Endothelial cell of umbilical vein (primary cell): ENCODE results near the gene CAPNS2. TPM values are rescaled to one million over a fixed set of nuclear protein-coding genes. Genes with fewer than 3 reads are reported as not detected.

Source experiments
- BruUV-seq: library from RNA; stranded (reverse); fragments of 400-500 nt; replicated peaks from 2 replicates; lab custom pipeline; 2021; lab: Mats Ljungman, UMichigan
- CTCF ChIA-PET: fragments of 300-600, 350-600 bp; sonication (Branson Sonifier 250); formaldehyde crosslinking; loops from one replicate; lab custom pipeline; 2021; ENCODE audit warnings: antibody characterized with exemption, inconsistent platforms; lab: Charles Lee
- POLR2A ChIA-PET: fragments of 300-600, 350-600 bp; sonication (Branson Sonifier 250); formaldehyde crosslinking; loops from one replicate; lab custom pipeline; 2021; ENCODE audit warnings: antibody characterized with exemption, inconsistent platforms; lab: Charles Lee
- DNase-seq: peaks from one replicate; pipeline ENCODE4 v3.0.0-alpha.2; 2011; ENCODE audit warnings: low read depth, low spot score
- FAIRE-seq: peaks from 2 replicates; lab custom pipeline; 2011; peaks lifted over from hg19 to GRCh38; lab: Jason Lieb, UNC
- H2AFZ ChIP-seq: 2 replicates; pipeline ENCODE4 v1.6.0; 2012; ENCODE audit warnings: low read depth, low read length, control low read depth, inconsistent platforms
- H3K27ac ChIP-seq: 2 replicates; pipeline ENCODE4 v1.5.1; 2011; ENCODE audit warnings: low read depth, mild to moderate bottlenecking, control low read depth, low read length, moderate library complexity; ENCODE audit not compliant: insufficient read depth
- H3K27me3 ChIP-seq, 2 experiments: 2 replicates each; pipeline versions ENCODE4 v1.6.0 to v1.6.1; 2011; ENCODE audit warnings: low read length in 2 of 2, mixed read lengths in 1 of 2; ENCODE audit not compliant: control insufficient read depth in 2 of 2, insufficient read depth in 2 of 2
- H3K36me3 ChIP-seq, 2 experiments: 2 replicates in 1 of 2; 3 replicates in 1 of 2; pipeline ENCODE4 v1.5.1; 2011; ENCODE audit warnings: low read length in 2 of 2, mild to moderate bottlenecking in 1 of 2, moderate library complexity in 1 of 2; ENCODE audit not compliant: control insufficient read depth in 2 of 2, insufficient read depth in 2 of 2; ENCODE audit errors: extremely low read depth in 1 of 2
- H3K4me1 ChIP-seq: 3 replicates; pipeline ENCODE4 v1.5.1; 2011; ENCODE audit warnings: mild to moderate bottlenecking, low read length; ENCODE audit not compliant: control insufficient read depth, insufficient read depth; ENCODE audit errors: extremely low read depth
- H3K4me2 ChIP-seq: 2 replicates; pipeline ENCODE4 v1.6.1; 2011; ENCODE audit warnings: low read length, control low read depth, mixed read lengths; ENCODE audit not compliant: insufficient read depth
- H3K4me3 ChIP-seq, 3 experiments: fragments of 200-600 bp in 1 of 3; sonication (generic), shearing (Covaris generic) in 1 of 3; replicated peaks in 1 of 3; 2 replicates each; pipeline ENCODE4 v1.5.1; 2011 to 2016; ENCODE audit warnings: control low read depth in 3 of 3, low read length in 3 of 3, mild to moderate bottlenecking in 2 of 3, inconsistent platforms in 1 of 3, low read depth in 1 of 3, moderate library complexity in 1 of 3; ENCODE audit not compliant: insufficient read depth in 1 of 3
- H3K79me2 ChIP-seq: 2 replicates; pipeline ENCODE4 v1.6.0; 2012; ENCODE audit warnings: low read length, inconsistent platforms; ENCODE audit not compliant: control insufficient read depth, insufficient read depth
- H3K9ac ChIP-seq: replicated peaks from 2 replicates; pipeline ENCODE3; 2011; ENCODE audit warnings: low read length, control low read depth; ENCODE audit not compliant: insufficient read depth; ENCODE audit errors: extremely low read depth
- H3K9me1 ChIP-seq: replicated peaks from 3 replicates; pipeline ENCODE4 v1.6.0; 2011; ENCODE audit warnings: mild to moderate bottlenecking, low read length; ENCODE audit not compliant: control insufficient read depth, insufficient read depth; ENCODE audit errors: extremely low read depth
- H3K9me3 ChIP-seq: replicated peaks from 2 replicates; pipeline ENCODE4 v1.5.1; 2012; ENCODE audit warnings: low read length, inconsistent platforms; ENCODE audit not compliant: control insufficient read depth, insufficient read depth
- H4K20me1 ChIP-seq: replicated peaks from 2 replicates; pipeline ENCODE3; 2011; ENCODE audit warnings: mild to moderate bottlenecking, low read length; ENCODE audit not compliant: control insufficient read depth, insufficient read depth; ENCODE audit errors: extremely low read depth
- CTCF ChIP-seq, 2 donors: IDR thresholded peaks; 1 replicate in 1 of 2; 2 replicates in 1 of 2; pipeline ENCODE4 v1.5.1; 2011; ENCODE audit warnings: low read length in 2 of 2, mild to moderate bottlenecking in 2 of 2, moderate library complexity in 2 of 2, control low read depth in 1 of 2, inconsistent platforms in 1 of 2, low read depth in 1 of 2; ENCODE audit not compliant: insufficient read depth in 1 of 2; ENCODE audit errors: extremely low read depth in 1 of 2
- EZH2 ChIP-seq: IDR thresholded peaks from 2 replicates; pipeline ENCODE4 v1.6.1; 2012; ENCODE audit warnings: borderline replicate concordance, low read depth, mild to moderate bottlenecking, moderate library complexity, low read length, inconsistent platforms; ENCODE audit not compliant: severe bottlenecking
- FOS ChIP-seq: IDR thresholded peaks from 2 replicates; pipeline ENCODE4 v1.6.1; 2011; ENCODE audit warnings: mild to moderate bottlenecking, low read length, moderate library complexity, borderline replicate concordance; ENCODE audit not compliant: insufficient read depth
- GATA2 ChIP-seq: IDR thresholded peaks from 2 replicates; pipeline ENCODE4 v1.7.0; 2011; ENCODE audit warnings: low read depth, mild to moderate bottlenecking, moderate library complexity, mixed read lengths, low read length; ENCODE audit not compliant: insufficient read length, insufficient read depth
- JUN ChIP-seq: IDR thresholded peaks from 2 replicates; pipeline ENCODE4 v1.6.1; 2011; ENCODE audit warnings: borderline replicate concordance, low read depth; ENCODE audit not compliant: insufficient read length, insufficient read depth
- MYC ChIP-seq: IDR thresholded peaks from one replicate; pipeline ENCODE4 v1.6.1; 2011; ENCODE audit warnings: mild to moderate bottlenecking, low read depth, low read length
- POLR2A ChIP-seq: IDR thresholded peaks from 2 replicates; pipeline ENCODE4 v1.6.1; 2012; ENCODE audit warnings: low read depth, mild to moderate bottlenecking, control low read depth, low read length
- POLR2AphosphoS5 ChIP-seq: IDR thresholded peaks from 2 replicates; pipeline ENCODE4 v1.6.1; 2012; ENCODE audit warnings: low read depth, mild to moderate bottlenecking, control low read depth, low read length, moderate library complexity; ENCODE audit not compliant: insufficient read depth
- dilution Hi-C: fragments of 300-500 bp; cut with MboI; formaldehyde crosslinking; loops from one replicate; pipeline ENCODE4 v1.15.0; 2019; ENCODE audit warnings: low sequenced_read_pairs; ENCODE audit not compliant: extremely low pct_ligation_motif_present
- intact Hi-C: fragments of 100-400 bp; cut with micrococcal nuclease; formaldehyde crosslinking; loops from one replicate; pipeline ENCODE4 v1.10.0; 2022
- polyA plus RNA-seq, 4 experiments: library from polyadenylated mRNA; depleted of rRNA in 3 of 4; stranded (reverse) in 3 of 4; unstranded in 1 of 4; fragments of >200 nt; gene quantifications; 2 replicates each; pipeline versions ENCODE4 v1.2.1 to v1.2.3, GENCODE V29; 2011 to 2012; ENCODE audit warnings: missing spikeins in 1 of 4
- total RNA-seq: library from RNA; stranded (reverse); gene quantifications from 2 replicates; pipeline ENCODE4 v1.2.3, GENCODE V29; 2021
- TF ChIP-seq, protein P1 (sequence below): IDR thresholded peaks from 2 replicates; pipeline ENCODE4 v1.6.1; 2011; ENCODE audit not compliant: insufficient read depth, insufficient read length

Gene CAPNS2
- total and polyA plus RNA-seq, 2 donors (not counting 3 experiments of a cell fraction or from before 2014, with no cell fraction given) = 1.4 to 3.2 TPM

DNA sequence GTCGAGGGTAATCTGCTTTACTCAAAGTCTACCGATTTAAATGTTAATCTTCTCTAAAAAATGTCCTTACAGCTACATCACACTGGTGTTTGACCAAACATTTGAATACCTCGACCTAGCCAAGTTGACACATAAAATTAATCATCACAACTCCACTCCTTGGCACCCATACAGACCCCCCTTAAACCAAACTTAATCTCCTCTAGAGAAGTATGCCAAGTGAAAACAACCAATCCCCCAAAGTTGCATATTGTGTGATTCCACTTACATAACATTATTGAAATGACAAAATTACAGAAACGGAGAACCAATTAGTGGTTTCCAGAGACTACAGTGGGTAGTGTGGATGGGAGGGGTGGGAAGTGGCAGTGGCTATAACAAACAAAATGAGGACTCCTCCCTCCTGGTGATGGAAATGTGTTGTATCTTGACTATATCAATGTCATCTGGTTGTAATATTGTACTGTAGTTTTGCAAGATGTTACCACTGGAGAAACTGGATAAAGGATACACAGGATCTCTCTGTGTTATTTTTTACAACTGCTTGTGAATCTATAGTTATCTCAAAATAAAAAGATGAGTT, 39.4 kb downstream of the CAPNS2 start:
- no peak overlapping the region for H3K4me2 ChIP-seq
- H3K36me3 ChIP-seq = no peaks in the 10 kb centered on the region
- TF ChIP-seq JUN (no peak), EZH2 (no peak), POLR2AphosphoS5 (no peak), MYC (no peak), POLR2A (no peak), CTCF (IDR thresholded peaks at IDR 0.05; ENCODE audit: extremely low read depth in 1 of 2, insufficient read depth in 1 of 2, low read depth in 1 of 2, low read length in 2 of 2) (no peak), FOS (no peak), GATA2 (no peak)
- TF ChIP-seq, protein P1, sequence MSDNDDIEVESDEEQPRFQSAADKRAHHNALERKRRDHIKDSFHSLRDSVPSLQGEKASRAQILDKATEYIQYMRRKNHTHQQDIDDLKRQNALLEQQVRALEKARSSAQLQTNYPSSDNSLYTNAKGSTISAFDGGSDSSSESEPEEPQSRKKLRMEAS = no peak
- H3K9me1 ChIP-seq = no peaks in the 10 kb centered on the region
- no peak overlapping the region for H3K4me3 ChIP-seq
- H3K9me3 ChIP-seq = no peaks in the 10 kb centered on the region
- no peak overlapping the region for H2AFZ ChIP-seq
- POLR2A ChIA-PET = no interaction called here
- H3K4me1 ChIP-seq = no peaks in the 10 kb centered on the region
- no peak overlapping the region for H3K27ac ChIP-seq
- no peaks in the 10 kb centered on the region for H3K27me3 ChIP-seq
- FAIRE-seq = no peak
- BruUV-seq = no TSS peak
- no peaks in the 10 kb centered on the region for H4K20me1 ChIP-seq
- intact Hi-C loops (no loop called here), dilution Hi-C loops (no loop called here)
- CTCF ChIA-PET = interaction anchor here (1.1 kb wide), 1 partner anchor 15 kb away, joined by 3 read pairs; no protein-coding TSS in a partner anchor
- DNase-seq = no peak
- no peak overlapping the region for H3K9ac ChIP-seq
- no peaks in the 10 kb centered on the region for H3K79me2 ChIP-seq
